Measurements from ENCODE around the gene ZNF469.

Gene ZNF469

DNA sequence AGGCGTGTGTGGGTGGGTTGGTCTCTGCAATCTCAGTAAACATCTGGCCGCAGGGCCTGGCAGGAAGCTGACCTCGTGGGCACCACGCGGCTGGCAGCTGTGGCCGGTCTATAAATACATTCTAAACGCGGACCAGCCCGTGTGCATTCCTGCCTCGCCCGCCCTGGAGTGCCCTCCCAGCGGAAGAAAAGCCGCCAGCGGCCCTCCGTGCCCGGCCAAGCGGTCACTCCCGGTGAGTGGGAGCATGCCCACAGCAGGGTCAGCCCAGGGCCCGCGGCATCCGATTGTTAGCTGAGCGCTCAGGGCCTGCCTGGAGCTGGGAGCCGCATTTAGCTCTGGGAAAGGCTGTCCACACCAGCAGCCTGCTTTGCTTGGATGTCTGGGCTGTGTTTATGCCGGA lies 10.3 kb downstream of the ZNF469 start:
- DNase-seq (ENCODE audit: insufficient read length, low spot score) (no peak), FAIRE-seq (no peak)
- no peak for TF ChIP-seq POLR2A (IDR thresholded peaks at IDR 0.05; ENCODE audit: low read depth, low read length)

DNA sequence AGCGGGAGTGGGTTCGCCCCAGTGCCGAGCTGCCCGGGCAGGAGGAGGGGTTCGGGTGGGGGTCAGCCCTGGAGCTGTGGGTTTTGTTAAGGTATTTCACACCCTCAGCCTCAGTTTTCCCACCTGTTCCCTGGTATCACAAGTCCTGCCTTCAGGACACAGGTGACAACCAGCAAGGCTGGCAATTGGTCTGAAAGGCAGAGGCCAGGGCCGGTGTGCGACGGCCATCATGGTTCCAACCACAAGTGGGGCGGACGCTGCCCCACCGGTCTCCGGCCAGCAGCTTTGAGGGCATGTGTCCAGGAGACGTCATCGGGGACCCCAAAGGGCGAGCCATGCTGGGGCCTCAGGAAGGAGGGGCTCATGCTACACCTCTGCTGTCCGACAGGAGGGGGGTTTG lies 10.8 kb downstream of the ZNF469 start:
- TF ChIP-seq POLR2A (IDR thresholded peaks at IDR 0.05; ENCODE audit: low read depth, low read length), result no peak
- FAIRE-seq, result no peak
- no peak for DNase-seq (ENCODE audit: insufficient read length, low spot score)

DNA sequence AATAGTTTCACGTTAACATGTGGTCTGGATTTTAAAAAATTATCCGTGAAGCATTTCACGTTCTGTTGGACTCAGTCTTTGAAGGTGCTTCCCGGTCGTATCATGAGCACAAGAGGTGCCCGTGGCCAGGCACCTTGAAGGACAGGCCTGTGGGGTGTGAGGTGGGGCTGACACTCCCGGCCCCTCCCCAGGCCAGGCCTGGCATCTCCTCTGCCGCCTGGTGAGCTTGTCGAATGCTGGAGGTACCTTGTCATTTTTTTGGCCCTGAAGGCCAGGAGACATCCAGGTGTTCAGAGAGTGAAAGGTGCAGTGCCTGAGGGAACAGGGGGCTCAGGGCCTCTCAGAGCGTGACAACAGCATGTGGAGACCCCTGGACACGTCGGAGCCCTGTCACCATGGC lies 11.7 kb downstream of the ZNF469 start:
- TF ChIP-seq POLR2A (IDR thresholded peaks at IDR 0.05; ENCODE audit: low read depth, low read length), result no peak
- FAIRE-seq, result no peak
- DNase-seq (ENCODE audit: insufficient read length, low spot score), result no peak

DNA sequence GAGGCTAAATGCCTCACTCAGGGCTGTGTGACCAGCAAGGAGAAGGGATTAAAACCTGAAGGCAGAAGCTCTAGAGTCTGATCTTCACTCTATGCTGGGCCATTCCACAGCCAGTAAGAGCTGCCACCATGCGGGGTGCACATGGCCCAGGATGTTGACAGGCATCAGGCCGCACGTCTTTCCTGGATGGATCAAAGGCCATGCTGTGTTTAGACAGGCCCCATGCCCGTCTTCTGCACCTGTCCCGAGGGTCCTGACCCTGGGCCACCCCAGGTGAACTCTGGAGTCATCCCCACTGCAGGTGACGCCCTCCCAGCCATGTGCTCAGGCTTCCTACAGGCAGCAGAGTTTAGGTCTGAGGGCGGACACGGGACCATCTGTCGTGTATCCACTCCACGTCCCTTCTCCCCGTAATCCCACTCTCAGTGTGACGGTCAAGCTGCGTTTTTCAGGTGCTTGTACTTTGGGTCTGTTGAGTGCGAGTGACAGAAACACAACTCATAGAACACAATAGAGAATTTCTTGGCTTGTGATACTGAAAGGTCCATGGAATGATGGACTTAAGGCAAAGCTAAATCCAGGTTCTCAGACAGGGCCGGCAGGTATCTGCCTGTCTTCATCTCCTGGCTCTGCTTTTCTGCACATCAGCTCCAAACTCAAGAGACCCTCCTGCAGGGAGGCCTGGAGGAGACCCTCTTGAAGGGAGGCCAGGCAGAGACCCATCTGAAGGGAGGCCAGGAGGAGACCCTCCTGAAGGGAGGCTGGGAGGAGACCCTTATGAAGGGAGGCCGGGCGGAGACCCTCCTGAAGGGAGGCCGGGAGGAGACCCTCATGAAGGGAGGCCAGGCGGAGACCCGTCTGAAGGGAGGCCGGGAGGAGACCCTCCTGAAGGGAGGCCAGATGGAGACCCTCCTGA lies 13.2 kb downstream of the ZNF469 start:
- no peak for FAIRE-seq
- DNase-seq (ENCODE audit: insufficient read length, low spot score), result no peak
- TF ChIP-seq POLR2A (IDR thresholded peaks at IDR 0.05; ENCODE audit: low read depth, low read length), result no peak

DNA sequence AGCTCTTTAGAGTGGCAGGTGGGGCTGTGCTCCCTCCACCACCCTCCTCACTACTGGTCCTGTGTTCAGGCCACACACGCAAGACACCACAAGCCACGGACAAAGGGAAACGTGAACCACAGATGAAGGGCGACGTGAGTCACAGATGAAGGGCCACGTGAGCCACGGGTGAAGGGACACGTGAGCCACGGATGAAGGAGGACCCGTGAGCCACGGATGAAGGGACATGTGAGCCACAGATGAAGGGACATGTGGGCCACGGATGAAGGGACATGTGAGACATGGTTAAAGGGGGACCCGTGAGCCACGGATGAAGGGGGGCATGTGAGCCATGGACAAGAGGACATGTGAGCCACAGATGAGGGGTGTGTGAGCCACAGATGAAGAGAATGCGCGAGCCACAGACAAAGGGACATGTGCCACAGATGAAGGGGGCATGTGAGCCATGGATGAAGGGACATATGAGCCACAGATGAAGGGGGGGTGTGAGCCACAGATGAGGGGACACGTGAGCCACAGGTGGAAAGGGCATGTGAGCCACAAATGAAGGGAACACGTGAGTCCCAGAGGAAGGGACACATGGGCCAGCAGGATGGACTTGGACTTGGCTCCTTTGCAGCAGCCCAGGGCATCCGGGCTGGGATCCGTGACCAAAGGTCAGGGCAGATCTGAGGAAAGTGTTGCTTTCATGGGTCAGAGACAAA lies 15.6 kb downstream of the ZNF469 start:
- no peak for FAIRE-seq
- TF ChIP-seq POLR2A (IDR thresholded peaks at IDR 0.05; ENCODE audit: low read depth, low read length), result no peak

DNA sequence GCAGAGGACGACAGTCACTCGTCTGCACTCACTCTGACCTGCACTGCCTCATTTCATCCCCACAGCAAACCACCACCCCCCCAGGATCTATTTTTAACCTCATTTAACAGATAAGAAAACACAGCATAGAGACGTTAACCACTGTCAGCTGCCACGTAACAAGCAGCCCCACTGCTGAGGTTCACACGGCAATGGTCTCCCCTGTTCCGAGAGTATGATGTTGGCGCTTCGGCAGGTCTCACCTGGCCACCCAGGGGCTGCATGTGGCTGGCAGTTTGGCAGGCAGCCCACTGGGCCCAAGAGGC lies 16.1 kb downstream of the ZNF469 start:
- no peak for DNase-seq (ENCODE audit: insufficient read length, low spot score)
- no peak for FAIRE-seq
- no peak for TF ChIP-seq POLR2A (IDR thresholded peaks at IDR 0.05; ENCODE audit: low read depth, low read length)

More for the DNA sequence above, 15.6 kb downstream of the ZNF469 start:
- no peak for DNase-seq (ENCODE audit: insufficient read length, low spot score)

DNA sequence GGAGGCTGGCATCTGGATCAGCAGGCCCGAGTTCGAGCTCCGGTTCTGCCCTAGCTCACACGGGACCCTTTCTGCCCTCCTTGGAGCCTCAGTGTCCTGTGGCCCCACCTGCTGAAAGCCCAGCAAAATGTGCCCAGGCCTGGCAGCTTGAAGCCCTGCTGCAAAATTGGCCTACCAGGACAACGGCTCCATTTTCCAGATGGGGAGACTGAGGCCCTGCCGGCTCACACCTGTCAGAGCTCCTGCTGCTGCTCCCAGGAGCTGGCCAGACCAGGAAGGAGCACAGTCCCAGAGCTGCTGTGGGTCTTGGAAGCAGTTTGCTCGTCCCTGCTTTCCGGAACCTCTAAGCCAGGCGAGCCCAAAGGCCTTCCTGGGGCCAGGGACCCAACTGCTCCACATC lies 17.4 kb downstream of the ZNF469 start:
- no peak for FAIRE-seq
- DNase-seq (ENCODE audit: insufficient read length, low spot score), result no peak
- no peak for TF ChIP-seq POLR2A (IDR thresholded peaks at IDR 0.05; ENCODE audit: low read depth, low read length)

DNA sequence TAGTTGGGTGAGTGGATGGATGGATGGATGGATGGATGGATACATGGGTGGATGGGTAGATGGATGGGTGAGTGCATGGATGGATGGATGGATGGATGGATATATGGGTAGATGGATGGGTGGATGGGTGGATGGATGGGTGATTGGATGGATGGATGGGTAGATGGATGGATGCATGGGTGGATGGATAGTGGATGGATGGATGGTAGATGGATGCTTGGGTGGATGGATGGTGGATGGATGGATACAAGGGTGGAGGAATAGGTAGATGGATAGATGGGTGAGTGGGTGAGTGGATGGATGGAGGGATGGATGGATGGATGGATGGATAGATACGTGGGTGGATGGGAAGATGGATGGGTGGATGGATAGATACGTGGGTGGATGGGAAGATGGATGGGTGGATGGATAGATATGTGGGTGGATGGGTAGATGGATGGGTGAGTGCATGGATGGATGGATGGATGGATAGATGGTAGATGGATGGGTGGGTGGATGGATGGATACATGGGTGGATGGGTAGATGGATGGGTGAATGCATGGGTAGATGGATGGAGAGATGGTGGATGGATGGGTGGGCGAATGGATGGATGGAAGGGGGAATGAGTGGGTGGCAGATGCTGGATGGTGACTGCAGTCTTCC lies 19.0 kb downstream of the ZNF469 start:
- FAIRE-seq (no peak), DNase-seq (ENCODE audit: insufficient read length, low spot score) (no peak)
- TF ChIP-seq POLR2A (IDR thresholded peaks at IDR 0.05; ENCODE audit: low read depth, low read length), result no peak

DNA sequence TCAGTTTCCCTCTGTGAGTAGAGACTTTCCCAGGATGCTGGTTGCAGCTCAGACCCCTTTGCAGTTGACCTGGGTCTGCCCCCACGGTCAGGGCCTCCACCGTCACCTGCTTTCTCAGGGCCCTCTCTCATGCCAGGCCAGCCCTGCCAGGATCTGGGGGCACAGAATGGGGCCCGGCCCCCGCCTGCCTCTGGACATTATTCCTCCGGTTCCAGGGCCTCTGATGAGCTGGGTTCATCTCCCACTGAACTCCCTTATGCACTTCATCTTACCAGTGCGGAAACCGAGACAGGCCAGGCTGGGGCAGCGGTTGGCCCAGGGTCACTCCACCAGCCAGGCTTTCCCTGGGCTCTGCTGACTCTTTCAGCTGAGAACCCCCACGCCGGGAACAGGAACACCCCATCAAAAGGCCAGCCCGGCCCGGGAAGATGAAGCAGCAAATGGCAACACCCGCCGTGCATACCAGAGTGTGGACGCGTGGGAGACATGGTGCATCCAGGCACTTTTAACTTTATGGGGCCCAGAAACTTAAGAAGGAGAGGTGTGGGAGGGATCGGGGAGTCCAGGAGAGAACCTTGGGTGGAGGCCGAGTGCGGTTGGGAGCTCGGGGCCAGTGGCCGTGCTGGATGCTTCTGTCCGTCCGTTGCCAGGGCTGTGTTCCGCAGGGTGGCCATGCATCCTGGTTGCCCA lies 19.9 kb downstream of the ZNF469 start:
- no peak for DNase-seq (ENCODE audit: insufficient read length, low spot score)
- TF ChIP-seq POLR2A (IDR thresholded peaks at IDR 0.05; ENCODE audit: low read depth, low read length), result no peak
- FAIRE-seq, result no peak

DNA sequence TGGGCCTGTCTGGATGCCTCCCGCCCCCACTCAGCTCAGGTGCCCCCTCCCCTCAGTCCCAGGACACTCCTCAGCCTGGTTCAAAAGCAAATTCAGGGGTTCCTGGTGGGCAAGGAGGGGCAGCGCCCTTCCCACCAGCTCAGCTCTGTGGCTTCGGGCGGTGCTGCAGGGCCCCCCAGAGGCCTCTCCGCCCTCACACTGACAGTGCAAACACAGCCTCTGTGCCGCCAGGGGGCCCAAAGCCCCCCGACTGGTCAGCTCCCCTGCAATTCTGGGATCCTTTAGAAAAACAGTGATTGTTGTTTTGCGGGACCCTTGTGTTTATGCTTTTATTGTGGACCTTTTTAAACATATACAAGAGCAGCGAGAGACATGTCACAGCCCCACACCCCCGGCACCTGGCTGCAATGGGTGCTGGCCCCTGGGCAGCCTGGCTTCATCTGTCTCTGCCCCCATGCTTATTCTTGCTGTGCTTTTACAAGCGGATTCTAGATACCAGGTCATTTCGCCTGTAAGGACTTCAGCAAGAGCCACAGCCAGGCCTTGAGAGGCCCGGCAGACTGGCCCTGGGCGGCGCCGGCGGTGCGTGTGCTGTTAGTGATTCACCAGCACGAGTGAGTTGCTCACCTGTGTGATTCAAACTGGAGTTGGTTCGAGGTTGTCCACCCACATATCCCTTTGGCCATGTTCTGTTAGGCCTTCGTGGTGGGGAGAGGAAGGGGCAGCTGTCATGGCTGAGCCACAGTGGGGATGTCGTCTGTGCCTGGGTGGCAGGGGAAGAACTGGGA lies 21.2 kb downstream of the ZNF469 start:
- no peak for FAIRE-seq
- DNase-seq (ENCODE audit: insufficient read length, low spot score), result no peak
- no peak for TF ChIP-seq POLR2A (IDR thresholded peaks at IDR 0.05; ENCODE audit: low read depth, low read length)

DNA sequence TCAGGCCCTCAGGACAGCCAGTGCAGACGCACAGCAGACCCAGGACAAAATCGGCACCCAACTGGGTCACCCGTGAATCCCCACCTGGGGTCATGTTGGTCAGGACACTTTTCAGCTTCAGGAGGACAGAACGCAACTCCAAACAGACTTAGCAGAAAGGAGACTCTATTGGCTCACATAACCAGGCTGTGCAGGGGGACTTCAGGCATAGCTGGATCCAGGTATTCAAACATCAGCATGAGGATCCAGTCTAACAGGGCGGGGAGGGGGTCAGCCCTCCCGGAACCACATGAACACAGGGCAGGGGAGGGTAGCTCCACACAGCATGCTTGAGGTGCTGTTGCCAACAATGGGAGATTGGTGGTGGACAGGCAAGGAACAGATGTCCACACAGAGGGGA lies 22.0 kb downstream of the ZNF469 start:
- FAIRE-seq, result no peak

DNA sequence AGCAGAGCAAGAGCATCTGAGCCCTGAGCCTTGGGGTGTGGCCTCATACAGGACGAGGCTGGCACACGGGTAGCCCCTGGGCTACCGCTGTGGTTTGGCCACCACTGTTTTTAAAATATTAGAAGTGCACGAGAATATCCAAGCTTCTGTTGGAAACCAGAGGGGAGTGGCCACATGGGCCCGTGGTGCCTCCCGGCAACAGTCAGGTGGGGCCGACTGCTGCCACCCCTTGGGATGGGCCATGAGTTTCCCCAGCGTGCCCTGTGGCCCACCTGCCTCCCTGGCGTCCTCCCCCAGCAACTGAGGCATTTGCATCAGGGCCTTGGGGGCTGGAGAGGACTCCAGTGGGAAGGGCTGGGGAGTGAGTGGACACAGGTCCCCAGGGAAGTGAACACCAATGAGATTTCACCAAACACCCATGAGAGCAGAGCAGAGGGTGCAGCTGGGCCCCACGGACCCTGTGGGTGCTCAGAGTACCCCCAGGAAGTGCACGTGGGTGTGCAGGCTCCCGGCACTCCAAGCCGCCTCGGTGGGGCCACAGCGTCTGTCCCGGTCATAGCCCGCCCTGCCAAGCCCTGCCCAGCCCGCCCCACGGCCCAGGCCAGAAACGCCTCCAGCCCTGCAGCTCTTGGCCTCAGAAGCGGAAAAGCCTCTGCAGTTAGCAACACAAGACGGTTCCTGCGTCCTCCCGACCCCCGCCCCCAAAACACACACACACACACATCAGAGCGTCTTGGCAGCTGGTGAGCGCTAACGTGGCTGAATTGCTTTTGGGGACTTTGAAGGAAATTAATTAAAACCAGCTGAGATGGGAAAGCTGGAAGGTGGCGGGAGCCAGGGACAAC lies 22.7 kb downstream of the ZNF469 start:
- FAIRE-seq, result no peak
- no peak for DNase-seq (ENCODE audit: insufficient read length, low spot score)
- no peak for TF ChIP-seq POLR2A (IDR thresholded peaks at IDR 0.05; ENCODE audit: low read depth, low read length)

More for the DNA sequence above, 22.0 kb downstream of the ZNF469 start:
- no peak for DNase-seq (ENCODE audit: insufficient read length, low spot score)
- no peak for TF ChIP-seq POLR2A (IDR thresholded peaks at IDR 0.05; ENCODE audit: low read depth, low read length)
